ENCODE results near the gene RAPH1.
"Not testable (repeated sequence)": the region's sequence is repeated elsewhere in the genome, so short reads cannot be mapped to it uniquely, and the experiment has no call there.

Gene RAPH1

GRCh38 chr2:203431391-203432185 is 103.5 kb downstream of the RAPH1 start:
- no peak for DNase-seq

DNA sequence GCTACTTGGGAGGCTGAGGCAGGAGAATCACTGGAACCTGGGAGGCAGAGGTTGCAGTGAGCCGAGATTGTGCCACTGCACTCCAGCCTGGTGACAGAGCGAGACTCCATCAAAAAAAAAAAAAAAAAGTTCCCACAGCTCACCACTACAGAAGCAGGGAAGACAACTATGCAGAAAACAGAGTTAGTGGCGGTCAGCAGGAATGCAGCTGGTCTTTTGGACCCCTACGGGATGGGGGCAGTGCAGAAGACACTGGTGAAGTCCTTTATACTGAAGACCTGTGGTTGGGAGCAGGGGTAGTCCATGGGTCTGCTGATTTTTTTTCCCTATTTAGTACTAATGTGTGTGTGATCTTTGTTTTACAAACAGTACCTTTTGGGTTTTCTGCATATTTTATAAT is 105.5 kb downstream of the RAPH1 start:
- not testable (repeated sequence) for DNase-seq

DNA sequence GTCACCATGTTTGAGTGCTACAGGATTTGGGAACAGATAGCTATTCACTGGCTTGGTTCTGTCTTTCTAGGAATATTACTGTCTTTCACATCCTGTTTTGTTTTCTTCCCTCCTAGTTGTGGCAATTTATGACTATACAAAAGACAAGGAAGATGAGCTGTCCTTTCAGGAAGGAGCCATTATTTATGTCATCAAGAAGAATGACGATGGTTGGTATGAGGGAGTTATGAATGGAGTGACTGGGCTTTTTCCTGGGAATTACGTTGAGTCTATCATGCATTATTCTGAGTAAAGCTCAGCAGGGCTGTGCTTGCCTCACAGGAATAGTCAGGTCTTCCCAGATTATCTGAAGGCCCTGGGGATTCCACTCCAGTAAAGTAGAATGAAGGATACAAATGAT is 108.0 kb downstream of the RAPH1 start:
- DNase-seq: no peak

DNA sequence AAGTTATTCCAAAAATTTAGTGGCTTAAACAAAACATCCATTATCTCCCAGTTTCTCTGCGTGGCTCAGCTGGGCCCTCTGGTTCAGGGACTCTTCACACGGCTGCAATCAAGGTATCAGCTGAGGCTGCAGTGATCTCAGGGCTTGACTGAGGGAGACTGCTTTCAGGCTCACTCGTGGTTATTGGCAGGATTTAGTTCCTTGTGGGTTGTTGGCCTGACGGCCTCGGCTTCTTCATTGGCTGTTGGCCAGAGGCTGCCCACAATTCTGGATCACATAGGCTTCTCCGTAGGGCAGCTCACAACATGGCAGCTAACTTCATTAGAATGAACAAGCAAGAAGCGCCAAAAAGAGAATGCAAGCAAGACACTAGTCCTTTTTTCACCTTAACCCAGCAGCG is 116.8 kb downstream of the RAPH1 start:
- no peak for DNase-seq

GRCh38 chr2:203413796-203414195 is 121.3 kb downstream of the RAPH1 start:
- no peak for DNase-seq

DNA sequence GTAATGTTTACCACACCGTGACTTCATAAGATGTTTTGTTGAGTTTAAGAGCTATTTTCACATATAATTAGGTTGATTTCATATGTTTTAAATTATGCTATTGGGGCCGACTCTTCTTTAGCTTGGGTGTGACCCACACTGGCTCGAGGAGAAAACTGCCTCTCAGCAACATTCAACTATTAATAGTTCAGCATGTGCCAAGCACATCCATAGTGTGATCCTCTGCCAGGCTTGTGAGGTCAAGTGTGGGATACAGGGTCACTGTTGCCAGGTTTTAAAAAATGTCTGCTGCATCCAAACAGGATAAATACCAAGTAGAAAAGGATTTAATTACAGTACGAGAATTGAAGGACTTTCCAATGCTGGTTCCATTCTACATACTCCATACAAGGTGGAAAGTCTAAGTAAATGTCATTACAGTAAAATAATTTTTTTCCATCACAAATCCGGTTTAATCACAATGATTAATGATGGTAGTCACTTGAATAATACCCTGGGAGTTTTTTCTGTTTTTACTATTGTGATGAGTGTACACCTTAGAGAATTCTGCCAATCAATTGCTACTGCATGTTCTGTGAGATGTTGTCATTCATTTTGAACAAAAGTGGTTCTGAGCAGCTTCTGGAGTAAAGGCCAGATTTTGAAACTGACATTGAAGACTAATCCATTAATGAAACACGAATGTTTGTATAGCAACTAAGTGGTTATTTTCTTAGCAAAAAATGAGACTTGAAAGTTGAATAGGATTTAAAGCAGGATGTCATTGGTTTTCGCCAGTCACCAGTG is 122.4 kb downstream of the RAPH1 start:
- DNase-seq: no peak

GRCh38 chr2:203407496-203407895 is 127.6 kb downstream of the RAPH1 start:
- DNase-seq: no peak

- no peak for DNase-seq
Observed at GRCh38 chr2:203404996-203405395, 130.1 kb downstream of the RAPH1 start.

DNA sequence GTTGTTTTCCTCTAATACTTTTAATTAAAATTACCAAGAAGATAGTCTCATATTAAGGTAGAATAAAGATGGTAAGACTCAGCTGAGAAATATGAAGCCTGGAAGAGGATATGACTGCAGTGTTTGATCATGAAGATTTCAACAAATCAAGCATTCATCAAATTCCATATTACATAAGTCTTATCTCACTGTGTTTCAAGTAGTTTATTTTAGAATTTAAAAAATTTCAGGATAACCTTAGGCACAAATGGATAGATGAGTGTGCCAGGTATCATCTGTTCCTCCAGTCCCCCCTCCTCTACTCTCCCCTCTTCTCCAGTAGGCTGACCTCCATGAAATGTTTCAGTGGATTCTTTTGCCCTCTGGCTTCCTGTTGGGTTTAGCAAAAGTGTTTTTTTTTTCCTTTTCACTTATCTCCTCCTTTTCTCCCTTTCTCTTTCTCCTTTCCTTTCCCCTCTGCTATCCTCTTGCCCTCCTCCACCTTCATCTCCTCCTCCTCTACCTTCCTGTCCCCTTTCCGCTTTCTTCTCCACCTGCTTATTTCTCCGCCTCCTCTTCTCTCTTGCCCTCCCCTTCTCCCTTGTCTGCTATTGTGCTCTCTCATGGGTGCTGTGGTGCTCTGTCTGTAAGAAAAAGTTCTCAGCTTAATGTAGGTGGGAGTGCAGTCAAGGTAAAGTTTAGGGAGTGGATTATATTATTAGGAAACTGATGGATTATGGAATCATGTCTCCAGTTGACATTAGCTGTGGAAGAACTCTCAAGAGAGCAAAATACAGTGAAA is 134.1 kb downstream of the RAPH1 start:
- DNase-seq: peak; percentile 56

DNA sequence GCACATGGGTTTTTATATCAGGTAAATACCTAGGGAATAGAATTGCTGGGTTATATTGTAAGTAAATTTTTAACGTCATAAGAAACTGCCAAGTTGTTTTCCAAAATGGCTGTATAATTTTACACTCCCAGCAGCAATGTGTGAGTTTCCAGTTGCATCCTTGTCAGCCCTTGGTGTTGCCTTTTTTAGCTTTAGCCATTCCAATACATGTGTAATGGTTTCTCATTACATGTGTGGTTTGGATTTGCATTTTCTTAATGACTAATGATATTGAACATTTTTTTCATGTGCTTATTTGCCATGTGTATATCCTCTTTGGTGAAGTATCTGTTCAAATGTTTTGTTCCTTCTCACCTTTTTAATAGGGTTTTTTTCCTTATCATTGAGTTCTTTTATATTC is 136.1 kb downstream of the RAPH1 start:
- DNase-seq: no peak

DNA sequence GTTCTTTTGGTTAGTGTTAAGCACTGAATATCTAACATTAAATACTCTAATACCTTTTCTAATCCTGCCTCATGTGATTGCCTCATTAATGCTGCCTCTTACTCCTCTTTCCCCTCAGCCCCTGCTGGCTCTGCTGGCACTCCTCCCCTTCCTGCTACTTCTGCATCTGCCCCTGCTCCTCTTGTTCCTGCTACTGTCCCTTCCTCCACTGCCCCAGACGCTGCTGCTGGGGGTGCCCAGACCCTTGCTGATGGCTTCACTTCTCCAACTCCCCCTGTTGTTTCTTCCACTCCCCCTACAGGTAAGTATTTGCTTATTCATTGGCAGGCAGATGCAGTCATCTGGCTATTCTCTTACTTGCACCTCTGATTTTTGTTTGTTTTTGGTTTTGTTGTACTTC is 138.4 kb downstream of the RAPH1 start:
- DNase-seq: no peak

GRCh38 chr2:203395858-203396257 is 139.2 kb downstream of the RAPH1 start:
- no peak for DNase-seq

- no peak for DNase-seq
Observed at GRCh38 chr2:203394519-203395227, 140.4 kb downstream of the RAPH1 start.

GRCh38 chr2:203388153-203388552 is 146.9 kb downstream of the RAPH1 start:
- not testable (repeated sequence) for DNase-seq

- no peak for DNase-seq
Observed at GRCh38 chr2:203383038-203383437, 152.1 kb downstream of the RAPH1 start.

GRCh38 chr2:203379156-203379555 is 155.9 kb downstream of the RAPH1 start:
- DNase-seq: no peak

DNA sequence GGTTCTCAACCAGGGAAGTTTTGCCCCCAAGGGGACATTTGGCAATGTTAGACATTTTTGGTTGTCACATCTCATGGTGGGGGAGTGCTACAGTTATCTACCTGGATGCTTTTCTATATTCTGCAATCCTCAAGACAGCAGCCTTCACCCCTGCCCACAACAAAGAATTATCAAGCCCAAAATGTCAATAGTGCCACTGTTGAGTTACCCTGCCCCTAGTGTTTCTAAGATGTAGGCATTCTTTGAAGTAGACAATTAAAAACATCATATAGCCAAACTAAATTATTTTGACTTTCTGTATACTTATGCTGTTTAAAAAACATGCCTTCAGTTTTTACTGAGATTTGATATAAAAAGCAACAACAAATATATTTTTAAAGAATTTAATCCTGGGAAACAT is 158.9 kb downstream of the RAPH1 start:
- no peak for DNase-seq

DNA sequence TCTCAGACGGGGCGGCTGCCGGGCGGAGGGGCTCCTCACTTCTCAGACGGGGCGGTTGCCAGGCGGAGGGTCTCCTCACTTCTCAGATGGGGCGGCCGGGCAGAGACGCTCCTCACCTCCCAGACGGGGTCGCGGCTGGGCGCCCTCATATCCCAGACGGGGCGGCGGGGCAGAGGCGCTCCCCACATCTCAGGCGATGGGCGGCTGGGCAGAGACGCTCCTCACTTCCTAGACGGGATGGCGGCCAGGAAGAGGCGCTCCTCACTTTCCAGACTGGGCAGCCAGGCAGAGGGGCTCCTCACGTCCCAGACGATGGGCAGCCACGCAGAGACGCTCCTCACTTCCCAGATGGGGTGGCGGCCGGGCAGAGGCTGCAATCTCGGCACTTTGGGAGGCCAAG is 162.4 kb downstream of the RAPH1 start:
- DNase-seq: not testable (repeated sequence)

- DNase-seq: no peak
Observed at GRCh38 chr2:203366639-203367466, 168.2 kb downstream of the RAPH1 start.

GRCh38 chr2:203361922-203362321 is 173.2 kb downstream of the RAPH1 start:
- DNase-seq: no peak

DNA sequence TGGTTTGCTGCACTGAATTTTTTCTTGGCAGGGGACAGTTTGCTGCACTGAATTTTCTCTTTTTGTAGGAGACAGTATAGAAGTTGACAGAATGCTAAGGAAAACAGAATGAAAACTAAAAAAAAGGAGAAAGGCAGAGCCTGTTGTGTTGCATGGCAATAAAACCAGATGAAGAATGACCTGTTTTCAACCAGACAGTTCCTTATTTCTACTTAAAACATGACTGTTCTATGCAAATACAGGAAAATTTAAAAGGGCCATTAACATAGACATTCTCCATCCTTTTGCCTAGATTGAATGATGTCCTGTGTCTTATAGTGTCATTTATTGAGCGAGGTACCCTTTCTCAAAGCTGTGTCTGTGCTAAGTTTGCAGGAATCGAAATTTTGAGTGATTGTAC is 173.6 kb downstream of the RAPH1 start:
- DNase-seq: no peak

Data from NCI-H226 (cell line).